ENCODE measurements around the gene ITGA11.

Gene ITGA11

GRCh38 chr15:68383161-68384074, 48.5 kb downstream of the ITGA11 start:
- Histone ChIP-seq H3K27me3 (ENCODE audit: low read depth, low read length) (no peaks in the 10 kb centered on the region), H3K4me3 (ENCODE audit: low read depth in 1 of 2, low read length in 2 of 2) (no peak overlapping the region), H3K27ac (ENCODE audit: low read length) (no peak overlapping the region), H3K9me3 (ENCODE audit: control insufficient read depth in 1 of 2, low read length in 2 of 2) (no peaks in the 10 kb centered on the region), H3K36me3 (ENCODE audit: control insufficient read depth in 1 of 2, insufficient read depth in 2 of 2, low read length in 2 of 2) (no peaks in the 10 kb centered on the region), H3K4me1 (ENCODE audit: control insufficient read depth in 1 of 2, insufficient read depth in 2 of 2, low read length in 2 of 2) (peaks cover 0 to 9% of the 10 kb centered on the region in 2 donors)

- Histone ChIP-seq H3K4me3 (ENCODE audit: low read depth in 1 of 2, low read length in 2 of 2) (no peak overlapping the region), H3K36me3 (ENCODE audit: control insufficient read depth in 1 of 2, insufficient read depth in 2 of 2, low read length in 2 of 2) (no peaks in the 10 kb centered on the region), H3K9me3 (ENCODE audit: control insufficient read depth in 1 of 2, low read length in 2 of 2) (no peaks in the 10 kb centered on the region), H3K4me1 (ENCODE audit: control insufficient read depth in 1 of 2, insufficient read depth in 2 of 2, low read length in 2 of 2) (peaks cover 0 to 9% of the 10 kb centered on the region in 2 donors), H3K27me3 (ENCODE audit: low read depth, low read length) (no peaks in the 10 kb centered on the region), H3K27ac (ENCODE audit: low read length) (no peak overlapping the region)
Measured at GRCh38 chr15:68382286-68383007, 49.5 kb downstream of the ITGA11 start.

GRCh38 chr15:68380456-68380855, 51.5 kb downstream of the ITGA11 start:
- no peak overlapping the region for H3K27ac ChIP-seq (ENCODE audit: low read length)
- H3K9me3 ChIP-seq (ENCODE audit: control insufficient read depth in 1 of 2, low read length in 2 of 2), result no peaks in the 10 kb centered on the region
- H3K4me1 ChIP-seq (ENCODE audit: control insufficient read depth in 1 of 2, insufficient read depth in 2 of 2, low read length in 2 of 2), result peaks cover 0 to 9% of the 10 kb centered on the region in 2 donors
- no peaks in the 10 kb centered on the region for H3K27me3 ChIP-seq (ENCODE audit: low read depth, low read length)
- no peaks in the 10 kb centered on the region for H3K36me3 ChIP-seq (ENCODE audit: control insufficient read depth in 1 of 2, insufficient read depth in 2 of 2, low read length in 2 of 2)
- H3K4me3 ChIP-seq (ENCODE audit: low read depth in 1 of 2, low read length in 2 of 2), result no peak overlapping the region

- Histone ChIP-seq H3K4me3 (ENCODE audit: low read depth in 1 of 2, low read length in 2 of 2) (no peak overlapping the region), H3K27me3 (ENCODE audit: low read depth, low read length) (no peaks in the 10 kb centered on the region), H3K9me3 (ENCODE audit: control insufficient read depth in 1 of 2, low read length in 2 of 2) (no peaks in the 10 kb centered on the region), H3K27ac (ENCODE audit: low read length) (no peak overlapping the region), H3K4me1 (ENCODE audit: control insufficient read depth in 1 of 2, insufficient read depth in 2 of 2, low read length in 2 of 2) (peaks cover 0 to 9% of the 10 kb centered on the region in 2 donors), H3K36me3 (ENCODE audit: control insufficient read depth in 1 of 2, insufficient read depth in 2 of 2, low read length in 2 of 2) (no peaks in the 10 kb centered on the region)
Measured at GRCh38 chr15:68379759-68380290, 52.1 kb downstream of the ITGA11 start.

- no peaks in the 10 kb centered on the region for H3K36me3 ChIP-seq (ENCODE audit: control insufficient read depth in 1 of 2, insufficient read depth in 2 of 2, low read length in 2 of 2)
- H3K4me1 ChIP-seq (ENCODE audit: control insufficient read depth in 1 of 2, insufficient read depth in 2 of 2, low read length in 2 of 2), result peaks cover 0 to 6% of the 10 kb centered on the region in 2 donors
- H3K27ac ChIP-seq (ENCODE audit: low read length), result no peak overlapping the region
- H3K9me3 ChIP-seq (ENCODE audit: control insufficient read depth in 1 of 2, low read length in 2 of 2), result no peaks in the 10 kb centered on the region
- H3K27me3 ChIP-seq (ENCODE audit: low read depth, low read length), result no peaks in the 10 kb centered on the region
- no peak overlapping the region for H3K4me3 ChIP-seq (ENCODE audit: low read depth in 1 of 2, low read length in 2 of 2)
Measured at GRCh38 chr15:68379058-68379758, 52.8 kb downstream of the ITGA11 start.

GRCh38 chr15:68378595-68378994, 53.4 kb downstream of the ITGA11 start:
- no peak overlapping the region for H3K27ac ChIP-seq (ENCODE audit: low read length)
- no peaks in the 10 kb centered on the region for H3K27me3 ChIP-seq (ENCODE audit: low read depth, low read length)
- no peak overlapping the region for H3K4me3 ChIP-seq (ENCODE audit: low read depth in 1 of 2, low read length in 2 of 2)
- no peaks in the 10 kb centered on the region for H3K36me3 ChIP-seq (ENCODE audit: control insufficient read depth in 1 of 2, insufficient read depth in 2 of 2, low read length in 2 of 2)
- H3K4me1 ChIP-seq (ENCODE audit: control insufficient read depth in 1 of 2, insufficient read depth in 2 of 2, low read length in 2 of 2), result no peaks in the 10 kb centered on the region
- H3K9me3 ChIP-seq (ENCODE audit: control insufficient read depth in 1 of 2, low read length in 2 of 2), result no peaks in the 10 kb centered on the region

- no peaks in the 10 kb centered on the region for H3K9me3 ChIP-seq (ENCODE audit: control insufficient read depth in 1 of 2, low read length in 2 of 2)
- H3K4me3 ChIP-seq (ENCODE audit: low read depth in 1 of 2, low read length in 2 of 2), result no peak overlapping the region
- no peaks in the 10 kb centered on the region for H3K36me3 ChIP-seq (ENCODE audit: control insufficient read depth in 1 of 2, insufficient read depth in 2 of 2, low read length in 2 of 2)
- H3K27ac ChIP-seq (ENCODE audit: low read length), result no peak overlapping the region
- H3K27me3 ChIP-seq (ENCODE audit: low read depth, low read length), result no peaks in the 10 kb centered on the region
- no peaks in the 10 kb centered on the region for H3K4me1 ChIP-seq (ENCODE audit: control insufficient read depth in 1 of 2, insufficient read depth in 2 of 2, low read length in 2 of 2)
Measured at GRCh38 chr15:68377766-68378165, 54.2 kb downstream of the ITGA11 start.

GRCh38 chr15:68376447-68377060, 55.4 kb downstream of the ITGA11 start:
- Histone ChIP-seq H3K4me1 (ENCODE audit: control insufficient read depth in 1 of 2, insufficient read depth in 2 of 2, low read length in 2 of 2) (no peaks in the 10 kb centered on the region), H3K36me3 (ENCODE audit: control insufficient read depth in 1 of 2, insufficient read depth in 2 of 2, low read length in 2 of 2) (no peaks in the 10 kb centered on the region), H3K4me3 (ENCODE audit: low read depth in 1 of 2, low read length in 2 of 2) (no peak overlapping the region), H3K27ac (ENCODE audit: low read length) (no peak overlapping the region), H3K27me3 (ENCODE audit: low read depth, low read length) (no peaks in the 10 kb centered on the region), H3K9me3 (ENCODE audit: control insufficient read depth in 1 of 2, low read length in 2 of 2) (no peaks in the 10 kb centered on the region)

- Histone ChIP-seq H3K4me3 (ENCODE audit: low read depth in 1 of 2, low read length in 2 of 2) (no peak overlapping the region), H3K36me3 (ENCODE audit: control insufficient read depth in 1 of 2, insufficient read depth in 2 of 2, low read length in 2 of 2) (no peaks in the 10 kb centered on the region), H3K27me3 (ENCODE audit: low read depth, low read length) (no peaks in the 10 kb centered on the region), H3K27ac (ENCODE audit: low read length) (no peak overlapping the region), H3K4me1 (ENCODE audit: control insufficient read depth in 1 of 2, insufficient read depth in 2 of 2, low read length in 2 of 2) (no peaks in the 10 kb centered on the region), H3K9me3 (ENCODE audit: control insufficient read depth in 1 of 2, low read length in 2 of 2) (no peaks in the 10 kb centered on the region)
Measured at GRCh38 chr15:68375716-68376220, 56.2 kb downstream of the ITGA11 start.

GRCh38 chr15:68375191-68375631, 56.8 kb downstream of the ITGA11 start:
- Histone ChIP-seq H3K36me3 (ENCODE audit: control insufficient read depth in 1 of 2, insufficient read depth in 2 of 2, low read length in 2 of 2) (no peaks in the 10 kb centered on the region), H3K27me3 (ENCODE audit: low read depth, low read length) (no peaks in the 10 kb centered on the region), H3K4me1 (ENCODE audit: control insufficient read depth in 1 of 2, insufficient read depth in 2 of 2, low read length in 2 of 2) (no peaks in the 10 kb centered on the region), H3K4me3 (ENCODE audit: low read depth in 1 of 2, low read length in 2 of 2) (no peak overlapping the region), H3K9me3 (ENCODE audit: control insufficient read depth in 1 of 2, low read length in 2 of 2) (no peaks in the 10 kb centered on the region), H3K27ac (ENCODE audit: low read length) (no peak overlapping the region)
